Upper lobe of right lung (tissue), 1 donor: ENCODE measurements around the gene SAYSD1. TPM values are rescaled to one million over a fixed set of nuclear protein-coding genes. Genes with fewer than 3 reads are reported as not detected.
A peak's percentile ranks its signal among the peaks of the same experiment; 100 is the strongest.

ENCODE experiments used
- ATAC-seq: fragments of 200-7000 bp; cut with Tn5 transposase; one replicate; pipeline ENCODE4 v1.9.1; 2020; ENCODE audit warnings: mild to moderate bottlenecking, moderate library complexity
- DNase-seq: peaks from one replicate; pipeline ENCODE4 v3.0.0-alpha.2; 2020
- H3K27ac ChIP-seq: fragments of 200-600 bp; one replicate; pipeline ENCODE4 v1.8.0; 2022
- H3K27me3 ChIP-seq: fragments of 200-600 bp; one replicate; pipeline ENCODE4 v1.8.0; 2022; ENCODE audit warnings: mild to moderate bottlenecking
- H3K36me3 ChIP-seq: fragments of 200-600 bp; one replicate; pipeline ENCODE4 v1.8.0; 2022
- H3K4me1 ChIP-seq: fragments of 200-600 bp; one replicate; pipeline ENCODE4 v1.8.0; 2022
- H3K4me3 ChIP-seq: fragments of 200-600 bp; one replicate; pipeline ENCODE4 v1.8.0; 2022; ENCODE audit warnings: mild to moderate bottlenecking
- H3K9me3 ChIP-seq: fragments of 200-600 bp; one replicate; pipeline ENCODE4 v1.8.0; 2022
- intact Hi-C: fragments of 100-400 bp; cut with DNase I; formaldehyde crosslinking; loops from one replicate; pipeline ENCODE4 v1.11.0; 2022
- total RNA-seq: library from RNA; stranded (reverse); fragmentation: NEBNext Ultra II Directional; extraction: Animal tissue kit (Norgen Biotek cat#: 25700); gene quantifications from one replicate; pipeline ENCODE4 v1.2.1, GENCODE V29; 2021
- TF ChIP-seq, protein P1 (sequence below): fragments of 200-600 bp; IDR thresholded peaks from one replicate; pipeline ENCODE4 v1.8.0; 2022; ENCODE audit warnings: antibody characterized with exemption
- donor health status: DM: no; HTN: yes; CAD: no; lungs with severe emphysema.

SAYSD1 gene
- total RNA-seq, 1 donor from 2014 or later: 15.2 TPM

DNA sequence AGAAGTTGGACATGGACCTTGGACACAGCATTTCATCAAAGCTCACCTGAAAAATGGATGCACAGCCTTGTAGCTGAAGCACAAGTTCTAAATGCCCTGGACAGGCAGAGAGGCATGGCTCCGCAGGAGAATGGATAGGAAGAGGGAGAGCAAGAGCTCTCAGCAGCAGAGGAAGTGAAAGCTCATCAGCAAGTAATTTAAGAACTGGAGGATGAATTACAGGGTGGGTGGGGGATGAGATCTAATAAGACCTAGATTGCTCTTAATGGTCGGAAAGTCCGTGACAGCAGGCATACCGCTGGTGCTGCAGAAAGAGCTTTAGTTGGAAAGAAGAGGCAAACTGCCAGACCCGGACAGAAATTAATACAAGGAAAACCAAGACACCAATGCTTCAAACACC, 37.3 kb upstream of the SAYSD1 start:
- Histone ChIP-seq H3K27ac (no peak overlapping the region), H3K9me3 (no peaks in the 10 kb centered on the region), H3K27me3 (no peaks in the 10 kb centered on the region), H3K4me1 (no peaks in the 10 kb centered on the region), H3K4me3 (no peak overlapping the region), H3K36me3 (no peaks in the 10 kb centered on the region)
- intact Hi-C loops: no loop called here
- TF ChIP-seq, protein P1, sequence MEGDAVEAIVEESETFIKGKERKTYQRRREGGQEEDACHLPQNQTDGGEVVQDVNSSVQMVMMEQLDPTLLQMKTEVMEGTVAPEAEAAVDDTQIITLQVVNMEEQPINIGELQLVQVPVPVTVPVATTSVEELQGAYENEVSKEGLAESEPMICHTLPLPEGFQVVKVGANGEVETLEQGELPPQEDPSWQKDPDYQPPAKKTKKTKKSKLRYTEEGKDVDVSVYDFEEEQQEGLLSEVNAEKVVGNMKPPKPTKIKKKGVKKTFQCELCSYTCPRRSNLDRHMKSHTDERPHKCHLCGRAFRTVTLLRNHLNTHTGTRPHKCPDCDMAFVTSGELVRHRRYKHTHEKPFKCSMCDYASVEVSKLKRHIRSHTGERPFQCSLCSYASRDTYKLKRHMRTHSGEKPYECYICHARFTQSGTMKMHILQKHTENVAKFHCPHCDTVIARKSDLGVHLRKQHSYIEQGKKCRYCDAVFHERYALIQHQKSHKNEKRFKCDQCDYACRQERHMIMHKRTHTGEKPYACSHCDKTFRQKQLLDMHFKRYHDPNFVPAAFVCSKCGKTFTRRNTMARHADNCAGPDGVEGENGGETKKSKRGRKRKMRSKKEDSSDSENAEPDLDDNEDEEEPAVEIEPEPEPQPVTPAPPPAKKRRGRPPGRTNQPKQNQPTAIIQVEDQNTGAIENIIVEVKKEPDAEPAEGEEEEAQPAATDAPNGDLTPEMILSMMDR: no peak
- ATAC-seq: no peak
- no peak for DNase-seq

- Histone ChIP-seq H3K36me3 (no peaks in the 10 kb centered on the region), H3K27ac (no peak overlapping the region), H3K9me3 (no peaks in the 10 kb centered on the region), H3K27me3 (no peaks in the 10 kb centered on the region), H3K4me1 (no peaks in the 10 kb centered on the region), H3K4me3 (no peak overlapping the region)
- intact Hi-C loops: no loop called here
- no peak for ATAC-seq
- TF ChIP-seq, protein P1: no peak
- DNase-seq: no peak
These were observed 36.2 kb upstream of the SAYSD1 start for GRCh38 chr6:39151211-39151610.

DNA sequence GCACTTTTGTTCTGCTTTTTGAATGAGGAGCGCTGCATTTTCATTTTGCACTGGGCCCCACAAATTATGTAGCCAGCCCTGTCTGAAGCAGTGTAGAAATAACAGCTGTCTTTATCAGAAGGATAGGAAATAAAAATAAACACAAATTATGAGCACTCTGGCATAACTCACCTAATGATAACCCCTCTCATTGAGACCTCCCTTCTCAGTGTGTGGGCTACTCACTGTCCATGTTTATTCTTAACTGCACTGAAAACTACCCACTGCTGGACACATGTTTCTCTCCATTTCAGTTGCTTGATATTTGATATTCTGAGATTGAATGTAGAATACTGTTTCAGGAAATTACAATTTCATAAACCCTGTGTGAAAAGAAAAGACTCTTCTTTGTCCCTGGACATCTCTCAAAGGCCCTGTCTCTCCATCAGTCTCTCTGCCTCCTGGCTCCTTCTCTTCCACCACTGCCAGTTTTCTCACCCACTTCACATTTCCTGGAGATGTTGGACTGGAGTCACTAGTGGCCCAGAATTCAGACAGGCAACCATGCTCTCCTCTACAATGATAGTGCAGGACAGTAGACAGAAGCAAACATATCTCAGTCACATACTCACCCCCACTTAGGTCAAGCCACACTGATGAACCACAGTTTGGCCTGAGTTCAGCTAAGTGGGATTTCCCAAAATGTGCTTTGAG, 29.6 kb upstream of the SAYSD1 start:
- intact Hi-C loops: no loop called here
- H3K4me1 ChIP-seq: no peaks in the 10 kb centered on the region
- no peaks in the 10 kb centered on the region for H3K27me3 ChIP-seq
- no peaks in the 10 kb centered on the region for H3K36me3 ChIP-seq
- no peak for DNase-seq
- H3K27ac ChIP-seq: no peak overlapping the region
- TF ChIP-seq, protein P1: no peak
- no peak overlapping the region for H3K4me3 ChIP-seq
- ATAC-seq: no peak
- no peaks in the 10 kb centered on the region for H3K9me3 ChIP-seq

DNA sequence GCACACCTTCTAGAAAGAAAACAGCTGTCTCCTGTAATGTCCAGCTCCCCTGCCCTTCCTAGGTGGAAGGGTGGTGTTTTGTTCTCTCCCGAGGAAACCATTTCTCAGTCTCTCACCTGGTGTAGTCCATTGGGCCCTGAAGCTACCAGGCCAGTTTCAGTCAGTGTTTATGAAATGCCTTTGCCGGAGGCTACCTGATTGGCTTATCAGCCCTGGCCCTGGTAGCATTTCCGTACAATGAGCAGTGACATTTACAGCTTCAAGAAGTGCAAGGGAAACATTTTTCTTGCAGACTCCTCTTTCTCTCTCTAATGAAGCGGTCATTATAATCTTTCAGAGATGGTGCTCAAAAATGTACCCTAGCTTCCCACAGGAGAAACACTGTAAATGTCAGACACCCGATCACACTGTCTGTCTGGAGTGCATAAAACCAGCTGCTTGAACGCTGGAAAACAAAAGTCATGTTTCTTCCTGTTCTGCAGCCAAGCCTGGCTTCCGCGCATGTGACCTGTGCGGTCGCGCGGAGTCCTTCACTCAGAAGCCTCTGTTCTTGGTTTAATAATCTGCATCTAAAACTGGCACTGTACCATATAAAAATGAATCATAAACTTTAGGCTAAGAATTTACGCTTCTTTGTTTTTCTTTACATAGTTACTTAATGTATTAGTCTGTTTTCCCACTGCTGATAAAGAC, 28.4 kb upstream of the SAYSD1 start:
- Histone ChIP-seq H3K4me1 (no peaks in the 10 kb centered on the region), H3K4me3 (no peak overlapping the region), H3K9me3 (no peaks in the 10 kb centered on the region), H3K27ac (no peak overlapping the region), H3K27me3 (no peaks in the 10 kb centered on the region), H3K36me3 (no peaks in the 10 kb centered on the region)
- TF ChIP-seq, protein P1: no peak
- DNase-seq (no peak), ATAC-seq (no peak)
- intact Hi-C loops: no loop called here

DNA sequence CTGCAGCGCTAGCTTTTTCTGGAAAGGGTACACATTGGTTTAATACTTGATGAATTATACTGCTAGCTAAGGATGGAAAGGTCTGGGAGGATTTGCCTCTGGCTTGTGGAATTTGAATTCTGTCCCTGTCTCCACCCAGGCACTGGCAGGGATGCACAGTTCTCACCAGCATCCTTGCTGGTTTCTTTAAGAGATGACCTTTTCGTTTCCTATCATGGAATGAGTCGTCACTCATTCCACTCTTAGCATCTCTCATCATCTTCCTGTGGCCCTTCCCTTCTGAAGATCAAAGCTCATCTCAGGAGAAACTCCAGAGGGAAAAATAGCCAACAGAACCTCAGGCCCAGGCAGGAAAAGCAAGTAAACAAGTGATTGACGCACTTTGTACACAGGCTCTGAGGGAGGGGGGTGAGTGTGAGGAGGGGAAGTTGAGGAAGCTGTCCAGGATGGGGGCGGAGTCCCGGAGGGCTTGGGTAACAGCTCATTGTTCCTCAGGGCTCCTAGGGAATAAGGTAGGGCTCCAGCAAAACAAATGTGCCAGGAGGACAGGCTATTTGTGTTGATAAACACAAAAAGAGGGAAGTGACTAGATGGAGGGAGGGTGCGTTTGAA, 25.7 kb upstream of the SAYSD1 start:
- H3K27me3 ChIP-seq: no peaks in the 10 kb centered on the region
- intact Hi-C loops: no loop called here
- no peaks in the 10 kb centered on the region for H3K36me3 ChIP-seq
- H3K9me3 ChIP-seq: peaks cover 6% of the 10 kb centered on the region
- DNase-seq: no peak
- no peak overlapping the region for H3K4me3 ChIP-seq
- no peak overlapping the region for H3K27ac ChIP-seq
- no peaks in the 10 kb centered on the region for H3K4me1 ChIP-seq
- TF ChIP-seq, protein P1: no peak
- peak; percentile 59 for ATAC-seq
